Uterus (tissue), 2 donors: ENCODE results near the gene RAB11A.

Experiments
- CTCF ChIP-seq, 4 experiments: fragments of 200-600 bp in 2 of 4; fragments of 450-650 bp in 2 of 4; sonication (generic) in 2 of 4; IDR thresholded peaks; one replicate each; pipeline ENCODE4 v1.5.1; 2016 to 2019; ENCODE audit warnings: antibody characterized with exemption in 4 of 4, mild to moderate bottlenecking in 2 of 4, moderate library complexity in 1 of 4
- POLR2A ChIP-seq, 2 donors: fragments of 450-650 bp; IDR thresholded peaks; one replicate each; pipeline ENCODE4 v1.6.1; 2016; ENCODE audit warnings: antibody characterized with exemption in 2 of 2, mild to moderate bottlenecking in 1 of 2, moderate library complexity in 1 of 2

GRCh38 chr15:65896236-65896635 lies 26.9 kb downstream of the RAB11A start:
- TF ChIP-seq POLR2A (IDR thresholded peaks at IDR 0.05) (no peak), CTCF (IDR thresholded peaks at IDR 0.05) (no peak)
